Glomerular endothelial cell (primary cell): ENCODE measurements around the gene FGD2. TPM values are rescaled to one million over a fixed set of nuclear protein-coding genes. Genes with fewer than 3 reads are reported as not detected.
"Not testable (repeated sequence)": the region's sequence is repeated elsewhere in the genome, so short reads cannot be mapped to it uniquely, and the experiment has no call there.

Source experiments
- DNase-seq: peaks from one replicate; pipeline ENCODE4 v3.0.0-alpha.2; 2011; ENCODE audit warnings: low read depth, low spot score; ENCODE audit errors: extremely low read depth
- total RNA-seq: library from RNA; depleted of rRNA; stranded (reverse); fragments of >200 nt; gene quantifications from 2 replicates; pipeline ENCODE4 v1.2.3, GENCODE V29; 2015

FGD2 gene
- total RNA-seq, 1 donor from 2014 or later: not detected

DNA sequence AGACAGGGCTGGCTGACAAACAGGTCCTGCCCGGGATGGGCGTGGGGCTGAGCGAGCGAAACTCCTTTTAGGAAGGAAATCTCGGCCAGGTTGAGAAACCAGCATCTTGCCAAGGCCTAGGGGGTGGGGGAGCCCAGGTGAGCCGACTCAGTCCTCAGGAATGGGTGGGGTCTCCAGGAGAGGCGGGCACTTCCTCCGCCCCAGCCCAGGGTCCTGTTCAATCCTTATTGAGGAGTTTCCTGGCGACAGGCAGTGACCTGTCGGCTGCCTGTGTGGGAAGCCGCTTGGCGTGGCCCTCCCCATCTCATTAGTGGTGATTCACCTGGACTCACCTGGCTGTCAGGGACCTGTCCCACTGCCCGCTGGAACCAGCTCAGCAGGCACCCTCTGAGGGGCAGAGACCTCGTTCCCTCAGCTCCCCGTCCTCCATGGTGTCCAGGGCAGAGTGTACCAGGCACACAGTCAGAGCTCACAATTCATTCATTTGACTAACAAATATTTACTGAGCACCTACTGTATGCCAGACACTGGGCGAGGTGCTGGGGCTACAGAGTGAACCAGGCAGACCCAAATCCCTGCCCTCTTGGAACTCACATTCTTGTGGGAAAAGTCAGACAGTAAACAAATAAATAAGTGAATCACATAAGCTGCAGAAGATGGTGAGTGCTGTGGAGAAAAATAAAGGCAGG is 51.1 kb downstream of the FGD2 start:
- no peak for DNase-seq

DNA sequence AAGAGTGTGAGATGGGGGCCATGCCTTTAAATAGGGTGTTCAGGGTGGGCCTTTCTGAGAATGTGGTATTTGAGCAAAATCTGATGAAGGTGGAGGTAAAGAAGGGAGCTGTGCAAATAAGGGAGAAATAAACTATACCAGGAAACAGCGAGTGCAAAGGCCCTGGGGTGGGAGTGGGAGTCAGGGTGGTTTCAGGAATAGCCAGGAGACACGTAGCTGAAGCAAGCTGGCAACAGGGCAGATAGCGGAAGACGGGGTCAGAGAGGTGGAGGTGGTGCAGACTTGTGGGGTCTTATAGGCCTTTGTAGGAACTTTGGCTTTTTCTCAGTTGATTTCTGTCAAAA is 51.6 kb downstream of the FGD2 start:
- no peak for DNase-seq

DNA sequence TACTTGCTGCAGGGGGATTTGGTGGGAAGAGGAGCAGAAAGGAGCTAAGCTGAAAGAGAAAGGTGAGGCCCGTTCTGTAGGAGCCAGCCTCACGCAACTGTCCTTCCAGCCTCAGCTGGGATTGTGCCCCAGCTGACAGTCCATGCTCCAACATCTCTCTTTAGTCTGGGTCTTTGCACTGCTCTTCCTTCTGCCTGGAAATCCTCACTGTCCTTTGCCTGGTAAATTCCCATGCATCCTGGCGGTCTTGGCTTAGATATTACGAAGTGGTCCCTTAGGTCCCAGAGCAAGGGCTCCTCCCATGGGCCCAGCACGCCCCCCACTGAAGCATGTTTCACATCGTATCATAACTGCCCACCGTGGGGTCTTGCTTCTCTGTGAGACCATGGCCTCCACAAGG is 52.2 kb downstream of the FGD2 start:
- no peak for DNase-seq

DNA sequence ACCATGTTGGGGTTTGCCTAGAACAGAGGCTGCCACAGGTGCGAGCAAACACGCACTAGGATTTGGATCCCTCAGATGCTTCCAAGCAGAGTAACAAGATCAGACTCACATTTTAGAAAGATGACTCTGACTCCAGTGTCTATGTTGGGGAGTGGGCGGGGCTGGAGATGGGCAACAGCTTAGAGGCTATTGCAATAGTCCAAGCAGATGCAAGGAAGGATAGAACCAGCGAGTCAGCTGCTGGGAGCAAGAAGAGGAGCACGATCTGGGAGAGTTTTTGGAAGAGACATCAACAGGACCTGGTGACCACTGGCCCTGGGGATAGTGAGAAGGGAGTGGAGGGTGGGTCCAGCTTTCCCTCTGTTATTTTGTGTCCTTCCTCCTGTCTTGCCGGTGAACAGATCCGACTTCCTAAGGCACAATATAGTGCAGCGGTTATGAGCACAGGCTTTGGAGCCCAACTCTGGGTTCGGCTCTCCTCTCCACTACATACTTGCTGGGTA is 52.7 kb downstream of the FGD2 start:
- no peak for DNase-seq

DNA sequence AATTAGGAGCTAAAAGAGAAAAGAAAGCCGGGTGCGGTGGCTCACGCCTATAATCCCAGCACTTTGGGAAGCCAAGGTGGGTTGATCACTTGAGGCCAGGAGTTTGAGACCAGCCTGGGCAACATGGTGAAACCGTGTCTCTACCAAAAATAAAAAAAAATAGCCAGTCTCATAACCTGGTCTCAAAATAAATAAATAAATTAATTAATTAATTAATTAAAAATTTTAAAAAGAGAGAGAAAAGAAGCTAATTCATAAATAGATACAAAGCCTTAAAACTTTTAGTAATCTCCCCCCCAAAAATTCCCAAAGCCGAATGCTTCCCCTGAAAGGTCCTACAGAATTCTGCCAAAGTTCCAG is 53.5 kb downstream of the FGD2 start:
- not testable (repeated sequence) for DNase-seq

DNA sequence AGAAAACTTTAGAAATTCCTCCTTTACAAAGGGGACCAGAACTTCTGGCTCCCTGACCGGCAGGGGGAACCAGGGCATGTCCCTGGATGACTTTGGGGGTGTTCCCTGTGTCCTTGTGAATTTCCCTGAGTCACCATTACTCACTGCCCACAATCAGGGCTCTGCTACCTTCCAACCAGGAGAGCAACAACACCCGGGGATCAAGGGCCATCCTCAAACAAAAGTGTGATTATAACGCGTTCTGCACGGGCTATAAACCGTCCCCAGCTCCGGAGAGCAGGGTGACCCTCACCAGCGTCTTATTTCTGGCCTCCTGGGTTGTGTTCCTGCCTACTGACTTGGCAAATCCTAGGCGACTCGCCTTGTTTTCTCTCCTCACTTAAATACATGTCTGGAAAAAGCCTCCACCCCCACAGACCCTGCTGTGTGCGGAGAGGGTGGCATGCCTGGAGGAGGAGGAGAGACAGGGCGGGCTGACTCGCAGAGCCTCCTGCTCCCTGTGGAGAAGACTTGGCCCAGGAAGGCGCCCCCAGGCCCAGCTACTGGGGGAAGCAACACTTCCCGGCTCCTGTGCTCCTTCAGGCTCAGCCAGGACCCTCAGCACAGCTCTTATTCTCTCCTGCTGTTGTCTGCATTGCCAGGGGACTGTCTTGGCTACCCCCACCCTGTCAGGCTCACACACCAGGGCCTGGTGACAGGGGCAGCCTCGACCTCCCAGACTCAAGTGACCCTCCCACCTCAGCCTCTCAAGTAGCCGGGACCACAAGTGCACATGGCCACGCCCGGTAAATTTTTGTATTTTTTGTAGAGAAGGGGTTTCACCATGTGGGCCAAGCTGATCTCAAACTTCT is 54.1 kb downstream of the FGD2 start:
- DNase-seq: no peak

DNA sequence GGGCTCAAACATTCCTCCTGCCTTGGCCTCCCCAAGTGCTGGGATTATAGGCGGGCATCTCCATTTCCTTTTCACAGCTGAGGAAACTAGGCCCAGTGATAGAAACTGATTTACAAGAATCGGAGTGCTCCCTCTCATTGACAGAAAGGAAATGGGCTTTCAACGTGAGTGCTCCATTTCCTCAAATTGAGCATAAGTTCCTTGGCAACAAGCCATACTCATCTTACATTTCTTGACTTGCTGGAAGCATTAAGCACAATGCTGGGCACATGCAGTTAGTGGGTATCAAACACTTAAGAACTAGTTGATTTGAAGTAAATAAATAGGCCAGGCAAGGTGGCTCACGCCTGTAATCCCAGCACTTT is 54.7 kb downstream of the FGD2 start:
- no peak for DNase-seq

DNA sequence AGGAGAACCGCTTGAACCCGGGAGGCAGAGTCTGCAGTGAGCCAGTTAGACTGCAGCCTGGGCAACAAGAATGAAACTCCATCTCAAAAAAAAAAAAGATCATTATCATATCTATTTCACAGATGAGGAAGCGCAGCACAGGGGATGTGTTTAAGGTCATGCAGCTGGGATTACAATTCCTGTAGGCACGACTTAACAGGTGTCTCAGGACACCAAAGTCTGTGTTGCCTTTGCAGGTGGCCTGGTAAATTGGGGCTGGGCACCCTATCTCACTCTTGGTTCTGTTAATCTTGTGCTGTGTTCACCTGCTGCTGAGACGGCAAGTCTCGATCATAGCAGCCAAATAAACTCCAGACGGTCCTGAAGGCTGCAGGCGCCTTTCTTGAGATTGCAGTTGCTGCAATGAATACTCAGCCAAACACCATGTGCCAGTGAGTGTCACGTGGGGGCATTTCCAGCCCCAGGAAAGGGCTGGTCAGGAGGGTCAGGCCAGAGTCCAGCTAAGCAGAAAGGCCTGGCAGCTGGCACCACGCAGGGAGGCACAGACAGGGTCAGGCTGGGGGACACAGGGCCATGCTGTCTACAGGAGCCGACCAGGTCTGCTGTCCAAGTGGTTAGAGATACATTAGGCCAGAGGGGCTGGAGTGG is 55.8 kb downstream of the FGD2 start:
- no peak for DNase-seq

DNA sequence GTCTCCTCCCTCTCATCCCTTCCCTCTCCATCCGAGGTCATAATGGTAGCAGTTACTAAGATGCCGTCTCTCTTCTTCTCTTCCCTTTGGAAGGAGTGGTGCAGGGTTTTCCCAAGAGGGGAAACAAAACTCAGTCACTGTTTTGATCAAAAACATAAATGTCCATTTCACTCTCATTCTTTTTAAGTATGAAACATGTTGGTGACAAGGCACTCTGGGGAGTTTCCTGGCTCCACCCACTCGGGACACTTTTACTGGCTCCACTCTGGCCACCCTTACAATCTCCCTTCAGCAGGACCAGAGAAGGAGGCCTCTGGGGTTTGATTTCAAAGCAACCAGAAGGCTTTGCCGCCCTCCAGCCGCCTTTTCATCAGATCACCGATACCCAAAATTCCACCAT is 57.0 kb downstream of the FGD2 start:
- no peak for DNase-seq

DNA sequence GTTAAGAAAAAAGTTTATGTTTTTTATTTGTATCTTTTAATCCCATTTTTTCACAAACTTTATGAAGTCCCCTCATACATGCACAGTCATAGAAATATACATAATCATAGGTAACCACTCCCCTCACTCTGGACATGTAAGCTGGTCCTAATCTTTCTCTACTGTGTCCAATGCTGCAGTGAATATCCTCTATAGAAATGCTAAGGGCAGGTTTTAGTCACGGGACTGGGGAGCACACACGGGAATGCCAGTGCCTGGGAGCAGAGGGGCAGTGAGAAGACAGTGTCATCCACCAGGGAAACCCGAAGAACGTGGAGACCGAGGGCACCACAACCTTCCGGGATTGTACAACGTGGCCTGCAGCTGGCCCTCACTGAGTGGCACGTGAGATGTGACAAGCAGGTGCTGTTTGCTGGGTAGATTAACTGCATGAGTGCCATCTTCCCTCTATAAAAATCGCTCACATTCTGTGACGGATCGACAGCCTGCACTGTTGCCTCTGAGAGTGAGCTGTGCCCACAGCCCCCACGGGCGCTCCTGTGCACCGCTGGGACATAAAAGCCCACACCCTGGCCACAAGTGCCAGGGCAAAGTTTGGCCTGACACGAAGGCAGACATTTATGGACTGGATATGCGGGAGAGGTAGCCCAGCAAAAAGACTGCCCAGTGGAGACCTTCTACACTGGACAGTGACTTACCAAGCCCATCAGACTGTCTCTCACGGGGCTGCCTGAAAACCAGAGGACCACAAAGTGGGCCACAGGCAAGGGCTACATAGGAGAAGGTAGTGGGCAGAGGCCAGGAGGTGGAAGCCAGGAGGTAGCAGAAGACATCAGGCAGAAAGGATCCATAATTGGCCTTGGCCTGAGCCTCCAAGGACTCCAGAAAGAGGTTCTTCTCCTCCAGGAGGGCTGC is 63.2 kb downstream of the FGD2 start:
- DNase-seq: no peak

DNA sequence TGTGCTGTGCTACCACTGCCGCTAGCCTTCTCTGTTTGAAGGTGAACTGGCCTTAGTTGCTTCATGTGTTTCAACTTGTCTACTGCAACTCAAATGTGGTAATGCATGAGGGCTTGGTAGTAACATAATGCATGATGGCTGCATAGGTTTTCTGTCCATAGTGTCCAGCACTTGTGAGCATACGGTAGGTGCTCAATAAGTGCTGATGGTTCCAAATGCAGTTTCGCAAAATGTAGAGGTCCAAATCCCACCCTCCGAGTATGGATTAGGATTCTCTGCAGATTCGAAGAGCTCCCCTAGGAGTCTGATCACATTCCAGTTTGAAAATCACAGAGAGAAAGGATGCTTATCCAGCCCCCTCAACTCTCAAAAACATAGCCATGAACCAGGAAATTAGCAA is 64.2 kb downstream of the FGD2 start:
- DNase-seq: no peak

DNA sequence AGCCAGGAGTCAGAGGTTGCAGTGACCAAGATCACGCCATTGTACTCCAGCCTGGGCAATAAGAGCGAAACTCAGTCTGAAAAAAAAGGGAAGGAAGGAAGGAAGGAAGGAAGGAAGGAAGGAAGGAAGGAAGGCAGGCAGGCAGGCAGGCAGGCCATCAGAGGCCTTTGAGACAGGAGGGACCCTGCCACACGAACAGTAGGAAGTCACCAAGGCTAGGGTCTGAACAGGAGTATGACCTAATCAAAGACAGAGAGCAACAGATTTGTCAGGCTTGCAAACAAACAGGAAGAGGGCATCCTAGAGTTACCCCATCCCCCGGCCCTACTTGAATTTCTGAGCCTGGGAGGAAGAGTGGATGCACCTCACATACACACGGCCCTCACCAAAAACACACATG is 67.1 kb downstream of the FGD2 start:
- DNase-seq: no peak

DNA sequence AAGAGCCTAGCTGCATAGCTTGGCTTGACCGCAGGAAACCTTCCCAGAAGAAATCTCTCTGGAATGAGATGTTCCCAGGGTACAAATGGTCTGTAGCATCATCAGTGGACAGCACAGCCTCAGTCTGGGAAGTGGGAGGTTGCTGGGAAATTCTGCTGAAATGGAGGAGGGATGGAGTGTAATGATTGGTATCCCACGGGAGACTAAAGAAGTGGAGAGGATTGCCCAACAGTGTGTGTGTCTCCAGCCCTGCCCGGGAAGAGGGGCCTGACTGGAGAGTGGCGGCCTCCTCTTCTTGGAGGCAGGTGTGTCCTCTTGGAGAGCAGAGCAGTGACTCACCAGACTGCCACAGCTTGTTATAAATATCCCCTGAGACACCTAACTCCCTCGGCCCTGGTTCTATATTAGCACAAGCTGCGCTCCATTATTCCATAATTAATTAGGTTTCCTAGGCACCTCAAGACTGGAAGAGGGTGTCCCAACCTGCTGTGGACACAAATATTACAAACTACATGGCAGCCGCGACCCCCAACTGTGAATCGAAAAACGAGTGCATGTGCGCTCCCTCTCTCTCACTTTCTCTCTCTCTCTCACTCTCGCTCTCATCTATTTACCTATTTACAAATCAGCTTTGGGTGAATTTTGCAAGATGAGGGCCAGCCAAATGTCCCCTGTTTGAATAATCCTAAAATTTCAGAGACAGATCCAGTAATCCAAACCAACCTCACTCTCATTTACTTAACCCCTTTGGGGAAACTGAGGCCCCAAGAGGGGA is 68.8 kb downstream of the FGD2 start:
- no peak for DNase-seq

DNA sequence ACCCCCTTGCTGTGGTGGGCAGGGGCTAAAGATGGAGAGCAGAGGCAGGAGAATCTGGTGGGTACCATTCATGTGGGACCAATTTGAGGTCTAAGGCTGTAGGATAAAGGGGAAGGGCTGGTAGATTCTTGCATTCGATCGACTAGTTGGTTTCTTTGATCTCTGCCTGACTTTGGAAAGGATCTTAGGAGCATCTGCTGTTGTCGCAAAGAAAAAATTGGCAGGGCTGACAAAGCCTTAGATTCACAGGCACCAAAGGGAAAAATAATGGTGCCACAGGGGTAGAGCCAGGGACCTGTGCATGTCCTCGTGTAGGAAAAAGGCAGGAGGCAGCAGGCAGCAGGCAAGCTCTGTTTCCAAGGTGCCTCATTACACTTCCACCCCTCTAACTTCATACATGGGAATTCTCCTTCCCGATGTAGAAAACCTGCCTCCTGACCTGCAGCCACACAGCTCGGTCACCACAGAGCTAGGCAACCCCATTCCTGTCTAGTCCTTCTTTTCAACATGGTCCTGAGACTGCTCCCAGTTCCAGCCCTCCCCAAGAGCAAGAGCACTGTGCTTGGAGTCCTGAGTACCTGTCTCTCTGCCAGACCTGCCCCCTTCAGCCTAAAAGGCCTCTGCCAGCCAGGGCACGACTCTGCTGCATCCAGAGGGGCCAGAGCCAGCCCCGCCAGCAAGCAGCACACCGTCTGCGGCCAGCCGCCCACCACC is 71.9 kb downstream of the FGD2 start:
- no peak for DNase-seq

DNA sequence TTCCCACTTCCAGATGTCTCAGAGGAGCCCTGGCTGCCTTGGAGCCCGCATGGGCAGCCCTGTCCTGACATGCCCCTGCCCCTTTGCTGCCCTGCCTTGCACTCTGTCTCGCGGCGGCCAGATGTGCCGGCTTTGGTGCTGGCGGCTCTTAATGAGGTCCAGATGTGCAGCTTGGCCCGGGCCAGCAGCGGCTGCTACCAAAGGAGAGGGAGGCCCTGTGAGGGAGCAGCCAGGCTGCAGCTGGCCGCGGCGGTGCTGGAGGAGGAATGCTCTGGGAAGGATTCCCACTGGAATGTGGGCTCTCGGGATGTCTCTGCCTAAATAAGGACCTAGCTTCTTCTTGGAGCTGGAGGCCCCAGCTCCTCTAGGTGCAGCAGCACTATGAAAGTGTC is 72.4 kb downstream of the FGD2 start:
- no peak for DNase-seq
